H1 (cell line): ENCODE results near the gene NTRK2. TPM values are rescaled to one million over a fixed set of nuclear protein-coding genes. Genes with fewer than 3 reads are reported as not detected.

ENCODE experiments used
- CTCF ChIA-PET: fragments of 300-600 bp; sonication (Branson Sonifier 250); formaldehyde crosslinking; loops from one replicate; lab custom pipeline; 2021; ENCODE audit not compliant: partially characterized antibody; lab: Charles Lee
- POLR2A ChIA-PET: fragments of 300-600 bp; sonication (Branson Sonifier 250); formaldehyde crosslinking; loops from one replicate; lab custom pipeline; 2021; ENCODE audit warnings: inconsistent platforms; ENCODE audit not compliant: partially characterized antibody; lab: Charles Lee
- DNase-seq, 2 experiments: peaks; one replicate each; pipeline versions ENCODE4 v3.0.0 to v3.0.0-alpha.2; 2010 to 2022; ENCODE audit warnings: low spot score in 2 of 2, low read depth in 1 of 2, mixed read lengths in 1 of 2
- FAIRE-seq: peaks from 2 replicates; lab custom pipeline; 2011; peaks lifted over from hg19 to GRCh38; lab: Jason Lieb, UNC
- H2AFZ ChIP-seq: 2 replicates; pipeline ENCODE4 v1.8.1; 2012; ENCODE audit warnings: low read length, inconsistent platforms
- H2AK5ac ChIP-seq: 2 replicates; pipeline ENCODE4 v1.6.1; 2013; ENCODE audit warnings: low read depth, low read length
- H2BK120ac ChIP-seq: replicated peaks from 2 replicates; pipeline ENCODE3; 2013; ENCODE audit warnings: low read depth, low read length, inconsistent platforms
- H2BK12ac ChIP-seq: 2 replicates; pipeline ENCODE4 v1.6.1; 2013; ENCODE audit warnings: low read depth, low read length
- H2BK15ac ChIP-seq: 2 replicates; pipeline ENCODE4 v1.6.1; 2013; ENCODE audit warnings: low read length
- H2BK20ac ChIP-seq: 2 replicates; pipeline ENCODE4 v1.6.1; 2013; ENCODE audit warnings: low read length
- H2BK5ac ChIP-seq: 2 replicates; pipeline ENCODE4 v1.6.1; 2013; ENCODE audit warnings: low read depth, low read length
- H3K14ac ChIP-seq: 2 replicates; pipeline ENCODE4 v1.6.1; 2013; ENCODE audit warnings: inconsistent platforms; ENCODE audit not compliant: insufficient read length
- H3K18ac ChIP-seq: 2 replicates; pipeline ENCODE4 v1.6.1; 2013; ENCODE audit warnings: low read length; ENCODE audit errors: extremely low read depth
- H3K23ac ChIP-seq: 2 replicates; pipeline ENCODE4 v1.6.1; 2013; ENCODE audit warnings: inconsistent platforms; ENCODE audit not compliant: insufficient read length
- H3K23me2 ChIP-seq: 2 replicates; pipeline ENCODE4 v1.6.1; 2013; ENCODE audit warnings: low read depth, low read length
- H3K27ac ChIP-seq: 2 replicates; pipeline ENCODE4 v1.6.1; 2011; ENCODE audit warnings: low read depth, low read length, inconsistent platforms
- H3K27me3 ChIP-seq, 4 experiments: replicated peaks in 1 of 4; 1 replicate in 1 of 4; 2 replicates in 3 of 4; pipeline versions ENCODE4 v1.6.1 to v1.8.1; 2011 to 2013; ENCODE audit warnings: low read length in 3 of 4, mild to moderate bottlenecking in 3 of 4, inconsistent platforms in 2 of 4, mixed read lengths in 2 of 4, moderate library complexity in 1 of 4; ENCODE audit not compliant: control insufficient read depth in 3 of 4, insufficient read depth in 3 of 4; ENCODE audit errors: extremely low read depth in 1 of 4
- H3K36me3 ChIP-seq, 4 experiments: 2 replicates each; pipeline versions ENCODE4 v1.6.1 to v1.8.1; 2011 to 2013; ENCODE audit warnings: mild to moderate bottlenecking in 4 of 4, low read length in 3 of 4, moderate library complexity in 2 of 4, control low read depth in 1 of 4, inconsistent platforms in 1 of 4; ENCODE audit not compliant: insufficient read depth in 4 of 4, control insufficient read depth in 2 of 4
- H3K4ac ChIP-seq: replicated peaks from 2 replicates; pipeline ENCODE3; 2013; ENCODE audit warnings: low read length, low read depth, mixed read lengths, inconsistent platforms; ENCODE audit not compliant: insufficient read length
- H3K4me1 ChIP-seq, 4 experiments: replicated peaks in 1 of 4; 1 replicate in 1 of 4; 2 replicates in 3 of 4; pipeline versions ENCODE4 v1.6.1 to v1.8.1; 2011 to 2013; ENCODE audit warnings: low read length in 3 of 4, inconsistent platforms in 2 of 4, mixed read lengths in 1 of 4; ENCODE audit not compliant: insufficient read depth in 4 of 4, control insufficient read depth in 3 of 4
- H3K4me2 ChIP-seq, 2 experiments: 2 replicates each; pipeline versions ENCODE4 v1.6.1 to v1.8.1; 2011 to 2013; ENCODE audit warnings: low read depth in 2 of 2, low read length in 2 of 2, control low read depth in 1 of 2, inconsistent platforms in 1 of 2, mild to moderate bottlenecking in 1 of 2; ENCODE audit not compliant: insufficient read depth in 1 of 2
- H3K4me3 ChIP-seq, 4 experiments: fragments of 200-600, 300-600 bp in 1 of 4; sonication (generic), shearing (Covaris generic), sonication (Bioruptor Twin) in 1 of 4; 2 replicates each; pipeline versions ENCODE4 v1.5.1 to v1.8.1; 2011 to 2016; ENCODE audit warnings: low read length in 4 of 4, low read depth in 3 of 4, control low read depth in 2 of 4, inconsistent platforms in 2 of 4, mild to moderate bottlenecking in 2 of 4, mixed read lengths in 1 of 4, moderate library complexity in 1 of 4; ENCODE audit not compliant: insufficient read depth in 2 of 4; ENCODE audit errors: extremely low read depth in 1 of 4
- H3K56ac ChIP-seq: replicated peaks from 2 replicates; pipeline ENCODE3; 2013; ENCODE audit warnings: low read depth, mild to moderate bottlenecking, mixed read lengths, low read length, inconsistent platforms; ENCODE audit not compliant: insufficient read length
- H3K79me1 ChIP-seq: 2 replicates; pipeline ENCODE4 v1.6.1; 2013; ENCODE audit warnings: low read depth, low read length, control low read depth
- H3K79me2 ChIP-seq, 2 experiments: 2 replicates each; pipeline versions ENCODE4 v1.6.1 to v1.8.1; 2012 to 2013; ENCODE audit warnings: low read length in 2 of 2, mild to moderate bottlenecking in 2 of 2, inconsistent platforms in 1 of 2; ENCODE audit not compliant: insufficient read depth in 2 of 2, control insufficient read depth in 1 of 2
- H3K9ac ChIP-seq, 4 experiments: replicated peaks in 1 of 4; 1 replicate in 1 of 4; 2 replicates in 3 of 4; pipeline versions ENCODE4 v1.6.1 to v1.8.1; 2011 to 2013; ENCODE audit warnings: low read depth in 3 of 4, low read length in 3 of 4, control low read depth in 2 of 4, mild to moderate bottlenecking in 2 of 4, moderate library complexity in 2 of 4, inconsistent platforms in 1 of 4; ENCODE audit errors: extremely low read depth in 1 of 4
- H3K9me3 ChIP-seq, 2 experiments: 2 replicates each; pipeline versions ENCODE4 v1.6.1 to v1.8.1; 2012 to 2013; ENCODE audit warnings: mild to moderate bottlenecking in 2 of 2, moderate library complexity in 2 of 2, control low read depth in 1 of 2, inconsistent platforms in 1 of 2, low read depth in 1 of 2, low read length in 1 of 2, mixed read lengths in 1 of 2; ENCODE audit not compliant: insufficient read depth in 2 of 2
- H4K20me1 ChIP-seq, 2 experiments: replicated peaks in 1 of 2; 2 replicates each; pipeline versions ENCODE3 to v1.8.1; 2011 to 2013; ENCODE audit warnings: inconsistent platforms in 2 of 2, low read length in 2 of 2, mild to moderate bottlenecking in 1 of 2; ENCODE audit not compliant: insufficient read depth in 2 of 2, control insufficient read depth in 1 of 2
- H4K5ac ChIP-seq: 2 replicates; pipeline ENCODE4 v1.6.1; 2013; ENCODE audit warnings: low read length, low read depth, mixed read lengths, inconsistent platforms; ENCODE audit not compliant: insufficient read length
- H4K8ac ChIP-seq: 2 replicates; pipeline ENCODE4 v1.8.0; 2013; ENCODE audit warnings: mild to moderate bottlenecking, moderate library complexity, low read length, inconsistent platforms; ENCODE audit not compliant: insufficient read depth; ENCODE audit errors: extremely low read depth
- H4K91ac ChIP-seq: replicated peaks from 2 replicates; pipeline ENCODE3; 2013; ENCODE audit warnings: low read length, mixed read lengths, inconsistent platforms; ENCODE audit not compliant: insufficient read length
- CBX8 ChIP-seq: fragments of 300-800, 300-1000 bp; sonication (generic); IDR thresholded peaks from 2 replicates; pipeline ENCODE4 v1.7.1; 2016; ENCODE audit warnings: low read depth, low read length, borderline replicate concordance
- CTBP2 ChIP-seq: IDR thresholded peaks from 2 replicates; pipeline ENCODE4 v1.7.0; 2011; ENCODE audit warnings: borderline replicate concordance, mild to moderate bottlenecking, moderate library complexity, mixed read lengths, low read length; ENCODE audit not compliant: insufficient read depth, insufficient read length
- JUN ChIP-seq: IDR thresholded peaks from 2 replicates; pipeline ENCODE4 v1.6.1; 2011; ENCODE audit warnings: low read depth, mild to moderate bottlenecking, improper control_type of control experiment, low read length
- JUND ChIP-seq: IDR thresholded peaks from 2 replicates; pipeline ENCODE4 v1.6.1; 2011; ENCODE audit warnings: mild to moderate bottlenecking, improper control_type of control experiment, low read length
- NRF1 ChIP-seq: IDR thresholded peaks from 2 replicates; pipeline ENCODE4 v1.6.1; 2011; ENCODE audit warnings: mild to moderate bottlenecking, low read depth, low read length, improper control_type of control experiment
- SAP30 ChIP-seq: fragments of 300-600 bp; sonication (generic); IDR thresholded peaks from 2 replicates; pipeline ENCODE4 v1.7.1; 2012; ENCODE audit warnings: low read length, moderate library complexity, mild to moderate bottlenecking, inconsistent platforms; ENCODE audit not compliant: insufficient read depth, insufficient replicate concordance
- SIX5 ChIP-seq: IDR thresholded peaks from 2 replicates; pipeline ENCODE4 v1.6.1; 2011; ENCODE audit warnings: mild to moderate bottlenecking, low read depth, low read length
- TBP ChIP-seq: IDR thresholded peaks from 2 replicates; pipeline ENCODE4 v1.6.1; 2011; ENCODE audit warnings: low read depth, low read length, improper control_type of control experiment
- WGBS, 2 experiments: shearing (Covaris generic) in 1 of 2; methylation state at CpG; one replicate each; pipeline versions ENCODE4 v1.1.6 to v1.1.7; 2013 to 2015; ENCODE audit warnings: low lambda C conversion rate in 2 of 2, mixed read lengths in 2 of 2, inconsistent platforms in 1 of 2, low coverage in 1 of 2, missing lambda C conversion rate in 1 of 2; ENCODE audit not compliant: insufficient replicate concordance in 2 of 2, insufficient coverage in 1 of 2, insufficient read length in 1 of 2; ENCODE audit errors: extremely low coverage in 1 of 2, missing lambda C conversion rate in 1 of 2; 5-methylcytosine and 5-hydroxymethylcytosine counted together
- polyA plus RNA-seq, 7 experiments: library from polyadenylated mRNA; depleted of rRNA in 3 of 7; stranded (reverse) in 5 of 7; unstranded in 2 of 7; fragments of >200 nt in 5 of 7; fragments of 200-250 nt in 2 of 7; gene quantifications; 1 replicate in 5 of 7; 2 replicates in 1 of 7; 4 replicates in 1 of 7; pipeline versions ENCODE4 v1.2.1 to v1.2.3, GENCODE V29; 2011 to 2013; ENCODE audit warnings: missing spikeins in 2 of 7, mixed read lengths in 2 of 7
- total RNA-seq: library from RNA; stranded (reverse); fragmentation: NEBNext Ultra II Directional; extraction: Animal tissue kit (Norgen Biotek cat#: 25700); gene quantifications from 2 replicates; pipeline ENCODE4 v1.2.1, GENCODE V29; 2021

NTRK2 gene
- total and polyA plus RNA-seq, 2 of the 8 experiments (the other 6 are each of a cell fraction or from before 2014, with no cell fraction given) = 0.03 to 0.04 TPM

- H3K27me3 ChIP-seq = no peaks in the 10 kb centered on the region
- no peaks in the 10 kb centered on the region for H3K79me1 ChIP-seq
- H3K4ac ChIP-seq = no peak overlapping the region
- CTCF ChIA-PET = interaction anchor here (1.3 kb wide), 1 partner anchor 21 kb away, joined by 4 read pairs; no protein-coding TSS in a partner anchor
- no peak for FAIRE-seq
- 88% methylated on average over 4 of the region's 4 CpGs; no CpG with 5 or more reads in 1 of the 2 experiments for WGBS, 2 experiments
- no peaks in the 10 kb centered on the region for H4K20me1 ChIP-seq
- H3K36me3 ChIP-seq = no peaks in the 10 kb centered on the region
- peaks cover 0 to 12% (median 6%) of the 10 kb centered on the region in 4 experiments; a peak in 4 of 7 replicates for H3K4me1 ChIP-seq
- H2BK5ac ChIP-seq = no peak overlapping the region
- no peaks in the 10 kb centered on the region for H3K23me2 ChIP-seq
- H3K23ac ChIP-seq = no peak overlapping the region
- H3K14ac ChIP-seq = no peak overlapping the region
- H3K9me3 ChIP-seq = no peaks in the 10 kb centered on the region
- no peak overlapping the region for H3K9ac ChIP-seq
- no peak overlapping the region for H4K91ac ChIP-seq
- no peaks in the 10 kb centered on the region for H3K79me2 ChIP-seq
- H3K4me3 ChIP-seq = no peak overlapping the region
- H2BK120ac ChIP-seq = no peak overlapping the region
- no peak overlapping the region for H4K8ac ChIP-seq
- no peak overlapping the region for H3K27ac ChIP-seq
- no peak overlapping the region for H2BK15ac ChIP-seq
- no peak overlapping the region for H2BK12ac ChIP-seq
- TF ChIP-seq CBX8 = no peak
- TF ChIP-seq JUN = no peak
- no peak for TF ChIP-seq CTBP2
- no peak for TF ChIP-seq SIX5
- no peak for TF ChIP-seq SAP30
- TF ChIP-seq JUND = no peak
- no peak for TF ChIP-seq NRF1
- no peak for TF ChIP-seq TBP
- no peak overlapping the region for H3K4me2 ChIP-seq
- no peak overlapping the region for H3K18ac ChIP-seq
- H2AFZ ChIP-seq = peak overlapping the region; percentile 30; the same call in 1 of the 2 replicates
- H4K5ac ChIP-seq = no peak overlapping the region
- DNase-seq = no peak
- H2AK5ac ChIP-seq = no peak overlapping the region
- no peak overlapping the region for H2BK20ac ChIP-seq
- no peak overlapping the region for H3K56ac ChIP-seq
- POLR2A ChIA-PET = no interaction called here
Observed at GRCh38 chr9:84871983-84872382, 202.5 kb downstream of the NTRK2 start.
